ENCODE results near the gene STON1.

STON1 gene

GRCh38 chr2:48527226-48527885 lies 2.6 kb upstream of the STON1 start:
- Histone ChIP-seq H3K9me3 (ENCODE audit: insufficient read depth, low read length) (no peaks in the 10 kb centered on the region), H2AFZ (ENCODE audit: low read depth, low read length) (no peak overlapping the region), H3K36me3 (replicated peaks; ENCODE audit: low read depth, low read length) (no peaks in the 10 kb centered on the region), H4K20me1 (ENCODE audit: insufficient read depth, low read length) (no peaks in the 10 kb centered on the region), H3K4me1 (ENCODE audit: low read length) (peaks cover 9% of the 10 kb centered on the region), H3K27ac (ENCODE audit: low read length) (no peak overlapping the region), H3K4me3 (ENCODE audit: low read length) (no peak overlapping the region), H3K9ac (ENCODE audit: low read length) (no peak overlapping the region), H3K27me3 (ENCODE audit: low read depth, low read length) (peaks cover 7% of the 10 kb centered on the region), H3K79me2 (ENCODE audit: low read length) (no peaks in the 10 kb centered on the region), H3K4me2 (ENCODE audit: low read length) (no peak overlapping the region)
- TF ChIP-seq EZH2phosphoT487 (IDR thresholded peaks at IDR 0.05; ENCODE audit: low read depth): no peak
- TF ChIP-seq, protein P1, sequence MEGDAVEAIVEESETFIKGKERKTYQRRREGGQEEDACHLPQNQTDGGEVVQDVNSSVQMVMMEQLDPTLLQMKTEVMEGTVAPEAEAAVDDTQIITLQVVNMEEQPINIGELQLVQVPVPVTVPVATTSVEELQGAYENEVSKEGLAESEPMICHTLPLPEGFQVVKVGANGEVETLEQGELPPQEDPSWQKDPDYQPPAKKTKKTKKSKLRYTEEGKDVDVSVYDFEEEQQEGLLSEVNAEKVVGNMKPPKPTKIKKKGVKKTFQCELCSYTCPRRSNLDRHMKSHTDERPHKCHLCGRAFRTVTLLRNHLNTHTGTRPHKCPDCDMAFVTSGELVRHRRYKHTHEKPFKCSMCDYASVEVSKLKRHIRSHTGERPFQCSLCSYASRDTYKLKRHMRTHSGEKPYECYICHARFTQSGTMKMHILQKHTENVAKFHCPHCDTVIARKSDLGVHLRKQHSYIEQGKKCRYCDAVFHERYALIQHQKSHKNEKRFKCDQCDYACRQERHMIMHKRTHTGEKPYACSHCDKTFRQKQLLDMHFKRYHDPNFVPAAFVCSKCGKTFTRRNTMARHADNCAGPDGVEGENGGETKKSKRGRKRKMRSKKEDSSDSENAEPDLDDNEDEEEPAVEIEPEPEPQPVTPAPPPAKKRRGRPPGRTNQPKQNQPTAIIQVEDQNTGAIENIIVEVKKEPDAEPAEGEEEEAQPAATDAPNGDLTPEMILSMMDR (IDR thresholded peaks at IDR 0.05; ENCODE audit: low read depth, low read length): no peak

DNA sequence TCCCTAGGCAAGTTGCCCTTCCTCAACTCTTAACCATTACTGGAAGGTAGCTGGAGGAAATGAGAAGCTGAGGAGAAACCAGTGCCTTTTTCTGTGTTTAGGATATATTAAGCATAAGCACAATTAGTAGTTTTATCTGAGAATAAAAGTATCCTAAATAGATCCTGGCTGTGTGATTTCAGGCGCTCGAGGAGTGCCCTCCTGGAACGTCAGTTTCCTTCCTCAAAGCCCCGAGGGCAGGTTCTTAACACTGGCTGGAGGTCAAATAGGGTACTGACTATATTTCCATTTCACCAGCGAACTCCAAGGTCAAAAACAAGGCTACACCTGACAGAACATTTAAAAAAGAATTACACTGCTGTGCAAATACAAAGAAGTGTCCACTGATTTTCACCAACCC lies 1.5 kb upstream of the STON1 start:
- Histone ChIP-seq H3K4me3 (ENCODE audit: low read length) (no peak overlapping the region), H3K27me3 (ENCODE audit: low read depth, low read length) (peaks cover 7% of the 10 kb centered on the region), H3K4me2 (ENCODE audit: low read length) (no peak overlapping the region), H2AFZ (ENCODE audit: low read depth, low read length) (no peak overlapping the region), H3K9me3 (ENCODE audit: insufficient read depth, low read length) (no peaks in the 10 kb centered on the region), H4K20me1 (ENCODE audit: insufficient read depth, low read length) (no peaks in the 10 kb centered on the region), H3K79me2 (ENCODE audit: low read length) (no peaks in the 10 kb centered on the region), H3K36me3 (replicated peaks; ENCODE audit: low read depth, low read length) (no peaks in the 10 kb centered on the region), H3K9ac (ENCODE audit: low read length) (no peak overlapping the region), H3K4me1 (ENCODE audit: low read length) (peaks cover 9% of the 10 kb centered on the region), H3K27ac (ENCODE audit: low read length) (no peak overlapping the region)
- TF ChIP-seq, protein P1 (IDR thresholded peaks at IDR 0.05; ENCODE audit: low read depth, low read length): no peak
- no peak for TF ChIP-seq EZH2phosphoT487 (IDR thresholded peaks at IDR 0.05; ENCODE audit: low read depth)

DNA sequence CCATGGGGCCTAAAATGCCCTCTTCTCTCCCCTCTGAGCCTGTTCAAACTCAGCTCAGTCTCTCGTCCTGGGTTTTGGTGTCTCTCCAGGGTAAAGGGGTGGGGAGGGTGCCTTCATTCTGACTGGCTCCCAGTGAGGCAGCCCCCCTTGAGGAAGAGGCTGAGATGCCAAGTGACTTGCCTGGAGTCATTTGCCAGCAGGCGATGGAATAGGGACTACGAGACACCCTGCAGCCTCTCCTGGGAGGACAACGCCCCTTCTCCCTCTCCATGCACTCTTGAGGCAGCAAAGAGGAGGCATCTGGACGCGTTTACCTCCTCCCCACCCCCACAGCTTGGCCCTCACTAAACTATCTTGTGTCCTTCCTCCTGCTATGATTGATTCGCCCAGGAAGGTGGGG lies 760 bp upstream of the STON1 start:
- H3K36me3 ChIP-seq (replicated peaks; ENCODE audit: low read depth, low read length): no peaks in the 10 kb centered on the region
- H3K4me1 ChIP-seq (ENCODE audit: low read length): peaks cover 9% of the 10 kb centered on the region
- no peak overlapping the region; the same call in 1 of the 2 replicates for H3K4me2 ChIP-seq (ENCODE audit: low read length)
- no peaks in the 10 kb centered on the region for H3K79me2 ChIP-seq (ENCODE audit: low read length)
- no peaks in the 10 kb centered on the region for H3K9me3 ChIP-seq (ENCODE audit: insufficient read depth, low read length)
- no peak overlapping the region for H2AFZ ChIP-seq (ENCODE audit: low read depth, low read length)
- no peak overlapping the region for H3K9ac ChIP-seq (ENCODE audit: low read length)
- H4K20me1 ChIP-seq (ENCODE audit: insufficient read depth, low read length): no peaks in the 10 kb centered on the region
- no peak overlapping the region for H3K27ac ChIP-seq (ENCODE audit: low read length)
- H3K4me3 ChIP-seq (ENCODE audit: low read length): no peak overlapping the region; the same call in 1 of the 2 replicates
- TF ChIP-seq, protein P1 (IDR thresholded peaks at IDR 0.05; ENCODE audit: low read depth, low read length): no peak
- TF ChIP-seq EZH2phosphoT487 (IDR thresholded peaks at IDR 0.05; ENCODE audit: low read depth): no peak
- peaks cover 7% of the 10 kb centered on the region for H3K27me3 ChIP-seq (ENCODE audit: low read depth, low read length)

DNA sequence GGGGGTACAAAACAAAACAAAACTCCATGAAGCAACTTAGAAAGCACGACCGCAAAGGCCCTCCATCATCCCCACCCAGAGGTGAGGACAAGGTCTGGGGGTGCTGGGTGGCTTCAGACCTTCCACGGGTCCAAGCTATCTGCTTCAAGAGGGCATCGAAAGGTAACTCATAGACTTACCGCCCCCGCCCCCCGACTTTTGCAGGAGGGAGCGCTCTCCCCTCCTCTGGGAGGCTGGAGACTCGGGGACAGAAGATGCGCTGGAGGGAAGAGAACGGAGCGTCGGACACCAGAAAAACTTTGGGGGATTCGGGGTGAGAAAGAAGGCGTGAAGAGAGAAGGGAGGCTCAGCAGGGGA lies 300 bp upstream of the STON1 start:
- Histone ChIP-seq H3K79me2 (ENCODE audit: low read length) (no peaks in the 10 kb centered on the region), H2AFZ (ENCODE audit: low read depth, low read length) (no peak overlapping the region)

More for the DNA sequence above, 300 bp upstream of the STON1 start:
- H3K4me2 ChIP-seq (ENCODE audit: low read length): peak overlapping the region; percentile 91
- peaks cover 7% of the 10 kb centered on the region for H3K27me3 ChIP-seq (ENCODE audit: low read depth, low read length)
- H4K20me1 ChIP-seq (ENCODE audit: insufficient read depth, low read length): no peaks in the 10 kb centered on the region
- H3K9ac ChIP-seq (ENCODE audit: low read length): peak overlapping the region; percentile 27
- H3K9me3 ChIP-seq (ENCODE audit: insufficient read depth, low read length): no peaks in the 10 kb centered on the region
- peaks cover 9% of the 10 kb centered on the region for H3K4me1 ChIP-seq (ENCODE audit: low read length)
- peak overlapping the region; percentile 83 for H3K4me3 ChIP-seq (ENCODE audit: low read length)
- H3K27ac ChIP-seq (ENCODE audit: low read length): no peak overlapping the region
- H3K36me3 ChIP-seq (replicated peaks; ENCODE audit: low read depth, low read length): no peaks in the 10 kb centered on the region
- TF ChIP-seq, protein P1 (IDR thresholded peaks at IDR 0.05; ENCODE audit: low read depth, low read length): no peak
- TF ChIP-seq EZH2phosphoT487 (IDR thresholded peaks at IDR 0.05; ENCODE audit: low read depth): no peak
